Sigmoid colon (tissue), 4 donors: Measurements from ENCODE around the gene CHST14.

Experiments
- CTCF ChIP-seq, 4 experiments: fragments of 450-650 bp in 3 of 4; fragments of 200-600 bp in 1 of 4; IDR thresholded peaks; one replicate each; pipeline ENCODE4 v1.5.1; 2016 to 2019; ENCODE audit warnings: antibody characterized with exemption in 4 of 4, mild to moderate bottlenecking in 3 of 4, moderate library complexity in 2 of 4
- EP300 ChIP-seq, 4 donors: sonication (generic); formaldehyde crosslinking; IDR thresholded peaks; one replicate each; pipeline ENCODE4 v1.6.1; 2017; ENCODE audit warnings: antibody characterized with exemption in 4 of 4
- POLR2A ChIP-seq, 2 donors: fragments of 450-650 bp; IDR thresholded peaks; one replicate each; pipeline ENCODE4 v1.6.1; 2016; ENCODE audit warnings: antibody characterized with exemption in 2 of 2, mild to moderate bottlenecking in 2 of 2, moderate library complexity in 2 of 2

DNA sequence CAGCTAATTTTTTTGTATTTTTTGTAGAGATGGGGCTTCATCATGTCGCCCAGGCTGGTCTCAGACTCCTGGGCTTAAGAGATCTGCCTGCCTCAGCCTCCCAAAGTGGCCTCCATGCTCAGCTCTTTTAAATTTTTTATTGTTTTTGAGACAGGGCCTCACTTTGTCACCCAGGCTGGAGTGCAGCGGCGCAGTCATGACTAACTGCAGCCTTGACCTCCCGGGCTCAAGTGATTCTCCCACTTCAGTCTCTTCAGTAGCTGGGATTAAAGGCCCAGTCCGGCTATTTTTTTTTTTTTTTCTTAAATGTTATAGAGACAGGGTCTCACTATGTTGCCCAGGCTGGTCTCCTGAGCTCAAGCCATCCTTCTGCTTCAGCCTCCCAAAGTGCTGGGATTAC, 45.1 kb upstream of the CHST14 start:
- no peak for TF ChIP-seq CTCF (IDR thresholded peaks at IDR 0.05)
- no peak for TF ChIP-seq POLR2A (IDR thresholded peaks at IDR 0.05)
- TF ChIP-seq EP300 (IDR thresholded peaks at IDR 0.05): no peak
